Activated CD4-positive, alpha-beta T cell treated with anti-CD3 and anti-CD28 coated beads, Interleukin-2, amount 50 U/mL, for 16 hours (primary cell): ENCODE data around the gene TRH.

ENCODE experiments used
- DNase-seq: peaks from one replicate; pipeline ENCODE4 v3.0.0-alpha.2; 2020

The TRH gene

GRCh38 chr3:129974564-129974832 lies at the start of gene TRH:
Gene TRH (plus strand): TSS chr3:129974720. CDS start chr3:129975817, 1,097 bp downstream.
- no peak for DNase-seq

- DNase-seq = no peak
Measured at GRCh38 chr3:129927072-129927471, 47.4 kb upstream of the TRH start.

- DNase-seq = no peak
Measured at GRCh38 chr3:129929383-129929782, 45.1 kb upstream of the TRH start.

- DNase-seq = no peak
Measured at GRCh38 chr3:129933471-129933870, 41.0 kb upstream of the TRH start.

GRCh38 chr3:129934234-129935123 lies 40.0 kb upstream of the TRH start:
- peak; percentile 23 for DNase-seq

- peak; percentile 8 for DNase-seq
Measured at GRCh38 chr3:129936757-129937156, 37.8 kb upstream of the TRH start.

GRCh38 chr3:129937717-129938116 lies 36.8 kb upstream of the TRH start:
- no peak for DNase-seq

- no peak for DNase-seq
Measured at GRCh38 chr3:129938140-129938930, 36.2 kb upstream of the TRH start.

- no peak for DNase-seq
Measured at GRCh38 chr3:129940086-129940485, 34.4 kb upstream of the TRH start.

GRCh38 chr3:129942296-129942695 lies 32.2 kb upstream of the TRH start:
- DNase-seq = peak; percentile 44

GRCh38 chr3:129943020-129943419 lies 31.5 kb upstream of the TRH start:
- no peak for DNase-seq

- DNase-seq = no peak
Measured at GRCh38 chr3:129944709-129945108, 29.8 kb upstream of the TRH start.

- DNase-seq = no peak
Measured at GRCh38 chr3:129947538-129948240, 26.8 kb upstream of the TRH start.

- DNase-seq = no peak
Measured at GRCh38 chr3:129950318-129951046, 24.0 kb upstream of the TRH start.

GRCh38 chr3:129952556-129953355 lies 21.8 kb upstream of the TRH start:
- DNase-seq = no peak

- DNase-seq = no peak
Measured at GRCh38 chr3:129953621-129954020, 20.9 kb upstream of the TRH start.

- no peak for DNase-seq
Measured at GRCh38 chr3:129954514-129954913, 20.0 kb upstream of the TRH start.

GRCh38 chr3:129956936-129957335 lies 17.6 kb upstream of the TRH start:
- DNase-seq = no peak

GRCh38 chr3:129958755-129959154 lies 15.8 kb upstream of the TRH start:
- no peak for DNase-seq

- no peak for DNase-seq
Measured at GRCh38 chr3:129961141-129961541, 13.4 kb upstream of the TRH start.

GRCh38 chr3:129962600-129962999 lies 11.9 kb upstream of the TRH start:
- DNase-seq = no peak

GRCh38 chr3:129965937-129966336 lies 8.6 kb upstream of the TRH start:
- no peak for DNase-seq
